ENCODE data around the gene SCYGR6.

SCYGR6 gene

GRCh38 chr2:227713291-227713690 is 11.3 kb downstream of the SCYGR6 start:
- DNase-seq (ENCODE audit: low read depth): no peak

DNA sequence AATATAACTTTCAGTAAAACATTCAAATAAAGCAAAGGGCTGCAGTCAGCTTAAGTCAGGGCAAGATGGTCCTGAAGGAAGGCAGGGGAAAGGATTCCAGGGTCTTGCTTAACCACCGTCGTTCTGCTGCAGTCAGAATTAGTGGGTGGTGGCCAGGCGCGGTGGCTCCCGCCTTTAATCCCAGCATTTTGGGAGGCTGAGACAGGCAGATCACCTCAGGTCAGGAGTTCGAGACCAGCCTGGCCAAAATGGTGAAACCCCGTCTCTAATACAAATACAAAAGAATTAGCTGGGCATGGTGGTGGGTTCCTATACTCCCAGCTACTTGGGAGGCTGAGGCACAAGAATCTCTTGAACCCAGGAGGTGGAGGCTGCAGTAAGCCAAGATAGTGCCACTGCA is 13.6 kb downstream of the SCYGR6 start:
- DNase-seq (ENCODE audit: low read depth): no peak

GRCh38 chr2:227707390-227707789 is 17.2 kb downstream of the SCYGR6 start:
- no peak for DNase-seq (ENCODE audit: low read depth)

DNA sequence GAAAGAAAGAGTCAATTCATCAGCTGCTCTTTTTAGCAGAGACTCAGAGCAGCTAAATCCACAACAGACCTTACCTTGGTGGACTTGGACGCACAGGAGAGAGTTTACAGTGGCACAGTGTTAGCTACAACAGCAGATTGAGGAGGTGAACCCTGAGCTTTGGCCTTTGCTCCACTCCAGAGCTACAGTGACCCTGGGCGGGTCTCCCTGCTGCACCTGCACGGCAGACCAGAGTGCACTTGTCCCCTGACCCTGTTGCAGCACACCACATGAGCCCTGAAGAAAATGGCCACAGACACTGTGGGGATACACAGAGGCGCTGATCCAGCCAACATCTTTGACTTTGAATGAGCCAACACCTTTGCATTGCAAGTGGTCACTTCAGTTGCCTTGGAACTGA is 17.7 kb downstream of the SCYGR6 start:
- DNase-seq (ENCODE audit: low read depth): no peak

GRCh38 chr2:227703961-227704360 is 20.6 kb downstream of the SCYGR6 start:
- peak; percentile 50 for DNase-seq (ENCODE audit: low read depth)

DNA sequence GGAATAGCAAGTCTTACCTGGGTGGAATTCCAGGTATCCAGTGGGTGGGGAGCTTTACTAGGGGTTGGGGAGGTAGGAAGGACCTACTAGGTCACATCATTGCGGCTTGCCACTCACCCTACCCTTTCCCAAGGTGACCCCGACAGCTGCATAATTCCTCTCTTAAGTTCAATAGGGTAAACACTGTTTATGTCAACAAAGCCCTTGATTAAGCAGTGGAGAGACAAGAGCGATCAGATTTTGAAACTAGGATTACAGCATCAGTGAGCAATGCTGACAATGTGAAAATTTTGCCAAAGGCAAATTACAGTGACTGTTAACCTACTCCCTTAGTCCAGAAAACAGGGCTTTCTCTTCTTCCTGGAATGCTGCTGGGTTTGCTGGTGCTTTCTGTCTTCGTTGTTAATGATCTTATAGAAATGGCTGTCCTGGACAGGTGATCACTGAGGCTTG is 21.3 kb downstream of the SCYGR6 start:
- peak; percentile 61 for DNase-seq (ENCODE audit: low read depth)

- DNase-seq (ENCODE audit: low read depth): no peak
These were observed 23.0 kb downstream of the SCYGR6 start for GRCh38 chr2:227701556-227701955.

GRCh38 chr2:227696990-227697679 is 27.4 kb downstream of the SCYGR6 start:
- DNase-seq (ENCODE audit: low read depth): peak; percentile 8

DNA sequence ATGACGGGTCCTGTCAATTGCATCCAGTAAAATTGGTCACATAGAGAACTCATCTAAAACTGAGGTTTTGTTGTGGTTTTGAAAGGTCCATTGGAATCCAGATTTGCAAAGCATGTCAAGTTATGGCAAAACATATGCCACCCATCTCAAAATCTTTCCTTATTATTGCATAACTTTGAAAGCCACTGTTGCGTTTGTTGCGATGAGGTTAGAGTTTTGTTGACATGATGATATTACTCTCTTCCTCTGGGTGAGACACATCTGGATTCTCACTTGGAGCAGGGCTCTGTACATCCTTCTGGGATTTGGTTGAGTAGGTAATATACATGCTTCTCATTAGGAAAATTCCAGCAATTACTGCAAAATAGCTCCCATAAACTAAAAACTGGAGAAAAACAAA is 37.4 kb downstream of the SCYGR6 start:
- DNase-seq (ENCODE audit: low read depth): no peak

DNA sequence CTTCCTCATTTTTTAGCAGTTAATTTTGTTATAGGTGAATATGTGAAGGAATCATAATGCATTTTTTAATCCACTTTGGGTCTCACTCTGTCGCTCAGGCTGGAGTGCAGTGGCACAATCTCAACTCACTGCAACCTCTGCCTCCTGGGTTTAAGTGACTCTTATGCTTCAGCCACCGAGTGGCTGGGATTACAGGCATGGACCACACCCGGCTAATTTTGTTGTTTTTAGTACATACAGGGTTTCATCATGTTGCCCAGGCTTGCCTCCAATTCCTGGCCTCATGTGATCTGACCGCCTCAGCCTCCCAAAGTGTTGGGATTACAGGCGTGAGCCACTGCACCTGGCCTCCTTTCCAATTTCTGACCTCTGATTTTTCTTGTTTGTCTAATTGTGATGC is 40.3 kb downstream of the SCYGR6 start:
- no peak for DNase-seq (ENCODE audit: low read depth)

DNA sequence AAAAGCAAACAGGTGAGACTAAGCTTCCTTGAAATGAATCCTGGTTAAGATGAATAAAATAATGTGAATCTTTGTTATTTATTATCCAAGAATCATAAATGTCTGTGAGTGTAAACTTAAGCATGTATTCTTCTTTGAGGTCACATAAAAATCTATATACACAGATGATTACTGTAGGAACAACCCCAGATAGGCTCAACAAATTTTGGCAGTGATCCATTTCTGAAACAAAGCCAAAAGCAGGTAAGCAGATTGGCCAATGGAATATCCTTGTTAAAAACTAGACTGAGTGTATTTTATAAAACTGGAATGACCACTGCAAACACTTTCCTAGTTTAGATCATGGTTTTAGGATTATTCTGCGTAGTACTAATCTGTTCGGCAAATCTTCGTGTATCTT is 46.6 kb downstream of the SCYGR6 start:
- no peak for DNase-seq (ENCODE audit: low read depth)

DNA sequence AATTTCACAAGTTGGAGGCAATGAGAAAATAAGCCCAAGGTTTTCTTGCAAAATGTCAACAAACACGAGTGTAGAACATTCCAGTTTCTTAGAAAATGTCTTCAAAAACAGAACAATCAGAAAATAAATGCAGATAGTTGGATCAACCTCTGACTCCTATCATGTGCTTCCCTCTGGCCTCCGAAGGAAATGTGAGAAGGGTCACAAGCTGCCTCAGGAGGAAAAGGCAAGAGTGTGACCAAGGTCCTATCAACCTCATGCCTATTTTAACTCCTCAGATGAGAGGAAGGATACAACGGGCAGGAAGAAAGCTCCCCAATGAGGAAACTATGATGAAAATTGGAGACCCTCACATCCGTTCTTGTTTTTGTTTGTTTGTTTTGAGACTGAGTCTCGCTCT is 50.1 kb downstream of the SCYGR6 start:
- no peak for DNase-seq (ENCODE audit: low read depth)

Measured in EH (cell line).